Measurements from ENCODE around the gene FRMPD4.

The FRMPD4 gene

DNA sequence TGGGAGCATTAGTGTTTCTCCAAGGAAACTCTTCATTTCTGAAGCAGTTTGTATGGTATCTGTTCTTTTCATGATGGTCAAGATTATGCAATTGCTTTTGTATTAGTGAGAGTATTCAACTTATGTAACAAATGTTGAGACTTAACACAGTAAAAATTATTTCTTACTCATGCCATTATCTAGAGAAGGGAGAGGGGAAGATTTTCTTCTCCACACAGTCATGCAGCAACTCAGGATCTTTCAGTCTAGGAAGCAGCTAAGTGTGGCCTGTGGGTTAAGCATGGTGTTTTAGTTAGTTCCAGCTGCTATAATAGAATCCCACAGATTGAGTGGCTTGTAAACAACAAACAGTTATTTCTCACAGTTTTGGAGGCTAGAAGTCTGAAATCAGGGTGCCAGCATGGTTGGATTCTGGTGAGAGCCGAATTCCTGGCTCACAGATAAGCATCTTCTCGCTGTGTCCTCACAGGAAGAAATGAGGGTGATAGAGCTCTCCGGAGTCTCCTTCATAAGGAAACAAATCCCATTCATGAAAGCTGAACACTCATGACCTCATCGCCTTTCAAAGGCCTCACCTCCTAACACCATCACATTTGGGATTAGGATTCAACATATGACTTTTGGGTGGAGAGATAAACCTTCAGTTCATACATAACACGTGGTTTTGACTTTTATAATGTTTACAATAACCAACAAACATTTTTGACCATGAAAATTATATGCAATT is 101.2 kb downstream of the FRMPD4 start:
- H3K4me1 ChIP-seq (ENCODE audit: insufficient read depth, low read length, poor library complexity, severe bottlenecking): no peaks in the 10 kb centered on the region
- no peaks in the 10 kb centered on the region for H3K9me2 ChIP-seq (replicated peaks; ENCODE audit: low read depth, low read length)
- no peaks in the 10 kb centered on the region for H3K9me3 ChIP-seq (ENCODE audit: insufficient read depth, low read depth, low read length)
- H3K4me2 ChIP-seq (ENCODE audit: low read depth, low read length, poor library complexity, severe bottlenecking): no peak overlapping the region
- H3K27me3 ChIP-seq (ENCODE audit: insufficient read depth, low read length, poor library complexity, severe bottlenecking): no peaks in the 10 kb centered on the region
- TF ChIP-seq, protein P1, sequence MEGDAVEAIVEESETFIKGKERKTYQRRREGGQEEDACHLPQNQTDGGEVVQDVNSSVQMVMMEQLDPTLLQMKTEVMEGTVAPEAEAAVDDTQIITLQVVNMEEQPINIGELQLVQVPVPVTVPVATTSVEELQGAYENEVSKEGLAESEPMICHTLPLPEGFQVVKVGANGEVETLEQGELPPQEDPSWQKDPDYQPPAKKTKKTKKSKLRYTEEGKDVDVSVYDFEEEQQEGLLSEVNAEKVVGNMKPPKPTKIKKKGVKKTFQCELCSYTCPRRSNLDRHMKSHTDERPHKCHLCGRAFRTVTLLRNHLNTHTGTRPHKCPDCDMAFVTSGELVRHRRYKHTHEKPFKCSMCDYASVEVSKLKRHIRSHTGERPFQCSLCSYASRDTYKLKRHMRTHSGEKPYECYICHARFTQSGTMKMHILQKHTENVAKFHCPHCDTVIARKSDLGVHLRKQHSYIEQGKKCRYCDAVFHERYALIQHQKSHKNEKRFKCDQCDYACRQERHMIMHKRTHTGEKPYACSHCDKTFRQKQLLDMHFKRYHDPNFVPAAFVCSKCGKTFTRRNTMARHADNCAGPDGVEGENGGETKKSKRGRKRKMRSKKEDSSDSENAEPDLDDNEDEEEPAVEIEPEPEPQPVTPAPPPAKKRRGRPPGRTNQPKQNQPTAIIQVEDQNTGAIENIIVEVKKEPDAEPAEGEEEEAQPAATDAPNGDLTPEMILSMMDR (conservative IDR thresholded peaks at IDR 0.05; ENCODE audit: low read length): no peak
- no peak for TF ChIP-seq EZH2phosphoT487 (IDR thresholded peaks at IDR 0.05; ENCODE audit: borderline replicate concordance)
- H3K4me3 ChIP-seq (ENCODE audit: low read length, poor library complexity, severe bottlenecking): no peak overlapping the region
- no peaks in the 10 kb centered on the region for H4K20me1 ChIP-seq (ENCODE audit: insufficient read depth, low read length, poor library complexity, severe bottlenecking)
- no peaks in the 10 kb centered on the region for H3K79me2 ChIP-seq (ENCODE audit: insufficient read depth, low read length)
- H3F3A ChIP-seq (ENCODE audit: low read depth): no peaks in the 10 kb centered on the region
- no peaks in the 10 kb centered on the region for H3K36me3 ChIP-seq (ENCODE audit: insufficient read depth, low read length)
- no peak overlapping the region for H2AFZ ChIP-seq (ENCODE audit: low read length)
- no peak overlapping the region for H3K9ac ChIP-seq (ENCODE audit: low read depth, low read length, poor library complexity, severe bottlenecking)

DNA sequence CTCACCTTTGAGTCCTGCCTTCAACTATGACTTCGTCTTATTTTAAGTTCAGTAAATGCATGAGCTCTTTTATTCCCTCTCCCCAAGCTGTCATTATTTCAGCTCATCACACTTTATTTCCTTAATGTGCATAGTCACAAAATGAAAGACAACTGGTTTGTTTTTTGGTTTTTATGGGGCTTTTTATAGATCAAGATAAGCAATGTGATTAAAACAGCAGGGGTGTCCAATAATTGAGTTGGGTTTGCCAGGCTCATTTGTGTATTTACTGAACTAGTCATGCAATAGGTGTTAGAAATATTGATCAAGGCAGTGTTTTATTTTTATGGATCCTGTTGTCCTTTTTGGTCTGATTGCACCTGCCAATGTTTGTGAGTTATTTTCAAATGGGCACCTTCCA is 102.2 kb downstream of the FRMPD4 start:
- Histone ChIP-seq H3K27me3 (ENCODE audit: insufficient read depth, low read length, poor library complexity, severe bottlenecking) (no peaks in the 10 kb centered on the region), H3K4me3 (ENCODE audit: low read length, poor library complexity, severe bottlenecking) (no peak overlapping the region), H3K9ac (ENCODE audit: low read depth, low read length, poor library complexity, severe bottlenecking) (no peak overlapping the region), H3K9me2 (replicated peaks; ENCODE audit: low read depth, low read length) (no peaks in the 10 kb centered on the region), H3K4me2 (ENCODE audit: low read depth, low read length, poor library complexity, severe bottlenecking) (no peak overlapping the region), H4K20me1 (ENCODE audit: insufficient read depth, low read length, poor library complexity, severe bottlenecking) (no peaks in the 10 kb centered on the region), H3K9me3 (ENCODE audit: insufficient read depth, low read depth, low read length) (no peaks in the 10 kb centered on the region), H3K36me3 (ENCODE audit: insufficient read depth, low read length) (no peaks in the 10 kb centered on the region), H2AFZ (ENCODE audit: low read length) (no peak overlapping the region), H3K79me2 (ENCODE audit: insufficient read depth, low read length) (no peaks in the 10 kb centered on the region), H3K4me1 (ENCODE audit: insufficient read depth, low read length, poor library complexity, severe bottlenecking) (no peaks in the 10 kb centered on the region), H3F3A (ENCODE audit: low read depth) (no peaks in the 10 kb centered on the region)
- TF ChIP-seq, protein P1 (conservative IDR thresholded peaks at IDR 0.05; ENCODE audit: low read length): no peak
- TF ChIP-seq EZH2phosphoT487 (IDR thresholded peaks at IDR 0.05; ENCODE audit: borderline replicate concordance): no peak

DNA sequence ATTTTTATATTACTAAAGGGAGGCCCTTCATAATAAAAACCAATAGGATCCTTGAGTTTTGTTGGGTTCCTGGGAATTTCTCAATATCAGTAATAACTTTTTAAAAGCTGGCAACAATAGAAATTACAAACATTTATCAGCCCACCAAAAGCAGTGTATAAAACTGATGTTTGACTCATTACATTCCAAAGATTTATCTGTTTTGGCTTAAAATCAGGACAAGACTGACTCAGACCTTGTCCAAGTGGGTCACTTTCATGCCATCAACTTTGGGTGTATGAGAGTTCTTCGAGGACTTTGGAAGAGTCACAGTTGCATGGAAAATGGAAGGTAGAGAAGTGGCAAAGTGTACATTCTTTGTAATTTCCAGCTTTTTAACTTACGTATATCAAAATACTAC is 102.8 kb downstream of the FRMPD4 start:
- TF ChIP-seq EZH2phosphoT487 (IDR thresholded peaks at IDR 0.05; ENCODE audit: borderline replicate concordance): no peak
- TF ChIP-seq, protein P1 (conservative IDR thresholded peaks at IDR 0.05; ENCODE audit: low read length): no peak
- H3K36me3 ChIP-seq (ENCODE audit: insufficient read depth, low read length): no peaks in the 10 kb centered on the region
- no peak overlapping the region for H3K4me2 ChIP-seq (ENCODE audit: low read depth, low read length, poor library complexity, severe bottlenecking)
- H3K9me3 ChIP-seq (ENCODE audit: insufficient read depth, low read depth, low read length): no peaks in the 10 kb centered on the region
- H3K4me3 ChIP-seq (ENCODE audit: low read length, poor library complexity, severe bottlenecking): no peak overlapping the region
- H3K9ac ChIP-seq (ENCODE audit: low read depth, low read length, poor library complexity, severe bottlenecking): no peak overlapping the region
- H3K79me2 ChIP-seq (ENCODE audit: insufficient read depth, low read length): no peaks in the 10 kb centered on the region
- H4K20me1 ChIP-seq (ENCODE audit: insufficient read depth, low read length, poor library complexity, severe bottlenecking): no peaks in the 10 kb centered on the region
- H3K4me1 ChIP-seq (ENCODE audit: insufficient read depth, low read length, poor library complexity, severe bottlenecking): no peaks in the 10 kb centered on the region
- no peaks in the 10 kb centered on the region for H3K9me2 ChIP-seq (replicated peaks; ENCODE audit: low read depth, low read length)
- no peak overlapping the region for H2AFZ ChIP-seq (ENCODE audit: low read length)
- H3F3A ChIP-seq (ENCODE audit: low read depth): no peaks in the 10 kb centered on the region
- no peaks in the 10 kb centered on the region for H3K27me3 ChIP-seq (ENCODE audit: insufficient read depth, low read length, poor library complexity, severe bottlenecking)
